Stimulated activated naive CD8-positive, alpha-beta T cell treated with anti-CD3 and anti-CD28 coated beads, Interleukin-15, Interleukin-2, amounts not matched to agents 100 ng/mL and 50 ng/mL, for 24 hours (primary cell): ENCODE data around the gene USH1G.

Source experiments
- H3K27ac Mint-ChIP-seq: one replicate; pipeline ENCODE4 v1.8.0; 2021; ENCODE audit warnings: mild to moderate bottlenecking, mixed read lengths
- H3K27me3 Mint-ChIP-seq: one replicate; pipeline ENCODE4 v1.8.0; 2021; ENCODE audit warnings: mixed read lengths
- H3K36me3 Mint-ChIP-seq: one replicate; pipeline ENCODE4 v1.8.0; 2021; ENCODE audit warnings: low read depth, mixed read lengths
- H3K4me1 Mint-ChIP-seq: one replicate; pipeline ENCODE4 v1.8.0; 2021; ENCODE audit warnings: low read depth, mixed read lengths
- H3K4me3 Mint-ChIP-seq: one replicate; pipeline ENCODE4 v1.8.0; 2021; ENCODE audit warnings: mild to moderate bottlenecking, mixed read lengths
- H3K9me3 Mint-ChIP-seq: one replicate; pipeline ENCODE4 v1.8.0; 2021; ENCODE audit warnings: mixed read lengths

The USH1G gene

DNA sequence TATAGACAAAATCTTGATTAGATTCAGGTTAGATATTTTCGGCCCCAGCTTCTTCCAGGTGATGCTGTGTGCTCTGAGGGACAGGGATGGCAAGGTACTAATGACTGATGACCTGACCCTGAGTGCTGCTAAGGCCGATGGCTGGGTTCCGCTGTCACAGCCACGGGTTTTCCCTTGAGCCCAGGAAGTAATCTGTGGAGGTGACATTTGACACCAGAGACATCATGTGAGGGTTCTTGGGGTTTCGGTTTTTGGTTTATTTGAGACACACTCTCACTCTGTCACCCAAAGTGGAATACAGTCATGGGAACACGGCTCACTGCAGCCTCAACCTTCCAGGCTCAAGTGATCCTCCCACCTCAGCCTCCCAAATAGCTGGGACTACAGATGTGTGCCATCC, 22.5 kb upstream of the USH1G start:
- Mint-ChIP-seq H3K27me3 (peaks cover 14% of the 10 kb centered on the region), H3K36me3 (no peaks in the 10 kb centered on the region), H3K4me1 (no peaks in the 10 kb centered on the region), H3K27ac (no peak overlapping the region), H3K9me3 (no peaks in the 10 kb centered on the region), H3K4me3 (no peak overlapping the region)

DNA sequence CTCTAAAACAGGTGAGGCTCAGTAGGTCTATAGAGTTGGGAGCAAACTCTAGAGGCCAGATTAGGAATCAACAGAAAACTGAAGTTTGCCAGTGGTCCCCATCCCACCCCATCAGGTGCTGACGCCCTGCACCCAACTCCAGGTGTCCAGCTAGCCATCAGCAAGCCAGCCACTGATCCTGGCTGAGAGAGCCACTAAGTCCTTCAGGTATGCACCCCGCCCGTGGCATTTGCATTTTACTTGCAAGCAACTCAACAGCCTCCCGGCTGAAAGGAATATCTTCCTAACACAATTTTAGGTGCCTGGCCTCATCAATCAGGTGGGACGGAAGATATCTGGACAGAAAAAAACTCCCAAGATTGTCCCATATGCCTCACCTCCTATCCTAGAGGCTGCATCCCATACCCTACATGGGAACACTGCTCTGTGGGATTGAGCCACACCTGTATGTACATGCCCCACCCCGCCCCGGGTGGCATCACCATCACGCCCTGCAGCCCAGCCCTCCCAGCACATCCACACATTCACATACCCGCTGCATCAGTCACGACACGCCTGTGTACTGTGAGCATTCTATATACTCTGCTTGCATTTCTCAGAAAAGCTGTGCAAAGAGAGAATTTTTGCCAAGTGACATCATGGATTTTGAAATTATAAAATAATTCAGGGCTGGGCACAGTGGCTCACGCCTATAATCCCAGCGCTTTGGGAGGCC, 20.9 kb upstream of the USH1G start:
- Mint-ChIP-seq H3K9me3 (no peaks in the 10 kb centered on the region), H3K27ac (no peak overlapping the region), H3K27me3 (peaks cover 22% of the 10 kb centered on the region), H3K36me3 (no peaks in the 10 kb centered on the region), H3K4me1 (no peaks in the 10 kb centered on the region), H3K4me3 (no peak overlapping the region)

DNA sequence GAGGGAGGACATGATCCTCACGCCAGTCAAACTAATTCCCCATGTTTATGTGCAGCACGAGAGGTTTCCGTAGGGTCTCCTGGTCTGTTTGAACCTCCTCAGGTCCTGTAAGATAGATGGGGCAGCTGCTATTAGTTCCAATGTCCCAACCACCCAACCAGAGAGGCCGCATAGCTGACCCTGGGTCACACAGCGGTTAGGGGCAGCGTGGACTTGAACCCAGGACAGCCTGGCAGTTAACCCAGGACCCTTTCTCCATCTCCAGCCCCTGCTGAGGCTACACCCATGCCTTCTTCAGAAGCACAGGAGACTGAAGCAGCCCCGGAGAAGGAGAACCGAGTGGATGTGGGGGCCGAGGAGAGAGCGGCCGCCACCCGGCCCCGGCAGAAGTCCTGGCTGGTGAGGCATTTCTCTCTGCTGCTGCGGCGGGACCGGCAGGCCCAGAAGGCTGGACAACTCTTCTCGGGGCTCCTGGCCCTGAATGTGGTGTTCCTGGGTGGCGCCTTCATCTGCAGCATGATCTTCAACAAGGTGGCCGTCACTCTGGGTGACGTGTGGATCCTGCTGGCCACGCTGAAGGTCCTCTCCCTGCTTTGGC, 18.2 kb upstream of the USH1G start:
- no peak overlapping the region for H3K4me3 Mint-ChIP-seq
- no peak overlapping the region for H3K27ac Mint-ChIP-seq
- no peaks in the 10 kb centered on the region for H3K36me3 Mint-ChIP-seq
- no peaks in the 10 kb centered on the region for H3K4me1 Mint-ChIP-seq
- peaks cover 48% of the 10 kb centered on the region for H3K27me3 Mint-ChIP-seq
- H3K9me3 Mint-ChIP-seq, result no peaks in the 10 kb centered on the region

DNA sequence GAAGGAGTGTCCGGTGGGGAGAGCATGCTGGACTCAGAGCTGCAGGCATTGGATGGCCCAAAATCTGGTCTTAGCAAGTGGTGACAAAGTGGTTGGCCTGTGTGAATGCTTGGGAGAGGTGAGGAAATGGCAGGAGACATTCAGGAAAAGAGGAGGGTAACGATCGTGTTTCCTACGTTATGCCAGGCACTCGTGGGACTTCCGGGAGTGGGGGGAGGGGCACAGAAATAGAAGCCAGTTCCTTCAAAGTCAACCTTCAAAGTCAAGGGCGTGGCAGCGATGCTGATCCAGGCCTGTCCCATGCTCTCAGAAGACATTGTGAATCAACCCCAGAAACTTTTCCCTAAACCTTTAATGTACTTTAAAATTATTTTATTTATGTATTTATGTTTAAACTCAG, 16.5 kb upstream of the USH1G start:
- Mint-ChIP-seq H3K9me3 (no peaks in the 10 kb centered on the region), H3K4me3 (no peak overlapping the region), H3K27me3 (peaks cover 52% of the 10 kb centered on the region), H3K4me1 (no peaks in the 10 kb centered on the region), H3K27ac (no peak overlapping the region), H3K36me3 (no peaks in the 10 kb centered on the region)

DNA sequence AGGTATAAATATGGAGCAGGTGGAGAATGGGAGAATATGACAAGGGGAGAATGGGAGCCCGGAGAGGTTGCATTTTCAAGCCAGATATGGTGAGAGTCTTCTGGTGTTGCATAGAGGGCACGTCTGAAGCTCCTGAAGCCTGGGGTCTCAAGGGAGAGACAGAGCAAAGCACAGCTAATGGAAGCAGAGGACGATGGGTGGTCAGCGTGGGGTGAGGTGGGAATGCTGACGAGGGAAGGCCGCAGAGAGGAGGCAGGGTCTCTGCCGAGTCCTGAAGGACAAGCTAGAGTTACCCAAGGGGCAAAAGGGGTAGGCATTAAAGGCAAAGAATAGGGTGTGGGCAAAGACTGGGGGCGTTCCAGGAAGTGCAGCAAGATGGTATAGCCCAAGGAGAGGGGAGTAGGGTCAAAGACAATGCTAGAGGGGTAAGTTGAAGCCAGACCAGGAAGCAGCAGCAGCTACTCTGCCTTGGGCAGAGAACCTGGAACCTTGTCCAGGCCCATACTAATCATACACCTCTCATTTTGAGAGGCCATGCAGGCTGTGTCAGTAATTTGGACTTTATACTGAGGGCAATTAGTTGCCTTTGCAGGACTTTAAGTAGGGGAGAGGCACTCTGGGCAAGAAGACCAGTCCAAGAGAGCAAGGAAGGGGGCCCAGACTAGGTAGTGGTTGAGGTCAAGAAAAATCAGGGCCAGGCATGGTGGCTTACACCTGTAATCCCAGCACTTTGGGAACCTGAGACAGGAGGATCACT, 15.3 kb upstream of the USH1G start:
- H3K4me1 Mint-ChIP-seq, result no peaks in the 10 kb centered on the region
- no peak overlapping the region for H3K27ac Mint-ChIP-seq
- H3K4me3 Mint-ChIP-seq, result no peak overlapping the region
- no peaks in the 10 kb centered on the region for H3K36me3 Mint-ChIP-seq
- H3K9me3 Mint-ChIP-seq, result no peaks in the 10 kb centered on the region
- peaks cover 57% of the 10 kb centered on the region for H3K27me3 Mint-ChIP-seq

DNA sequence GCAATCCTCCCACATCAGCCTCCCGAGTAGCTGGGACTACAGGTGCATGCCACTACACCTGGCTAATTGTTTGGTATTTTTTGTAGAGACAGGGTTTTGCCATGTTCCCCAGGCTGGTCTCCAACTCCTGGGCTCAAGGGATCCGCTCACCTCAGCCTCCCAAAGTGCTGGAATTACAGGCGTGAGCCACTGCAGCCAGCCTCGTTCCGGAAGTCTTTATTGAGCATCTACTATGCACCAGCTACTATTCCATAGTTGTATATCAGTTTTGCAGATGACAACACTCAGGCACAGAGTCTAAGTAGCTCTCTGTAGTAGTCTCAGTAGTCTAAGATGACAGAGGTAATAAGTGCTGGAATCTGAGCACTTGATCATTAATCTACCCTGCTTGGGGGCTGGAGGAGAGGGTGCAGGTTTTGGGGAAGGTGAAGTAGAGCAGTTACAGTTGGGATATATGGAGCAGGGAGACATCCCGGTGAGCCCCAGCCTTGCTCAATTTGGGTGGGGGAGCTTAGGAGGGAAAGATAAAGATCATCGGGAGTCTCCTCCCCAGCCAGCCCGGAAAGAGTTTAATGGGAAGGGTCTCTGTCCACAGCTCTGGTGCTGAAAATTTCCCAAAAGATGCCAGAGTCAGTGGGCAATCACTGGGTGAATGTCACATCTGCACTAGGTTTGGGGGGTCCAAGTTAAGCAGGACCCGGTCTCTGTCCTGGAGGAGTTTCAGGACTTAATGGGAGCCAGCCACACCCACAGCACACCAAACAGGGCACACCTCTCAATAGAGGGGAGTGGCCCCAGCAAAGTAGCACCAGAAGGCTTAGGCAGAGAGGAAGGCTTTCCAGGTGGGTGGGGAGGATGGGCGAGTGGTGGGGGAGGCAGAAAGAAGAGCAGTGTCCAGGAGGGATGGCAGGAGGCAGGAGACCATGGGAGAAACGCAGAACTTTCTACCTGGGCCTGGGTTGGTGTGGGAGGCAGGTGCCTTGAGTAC, 14.3 kb upstream of the USH1G start:
- Mint-ChIP-seq H3K4me3 (no peak overlapping the region), H3K27ac (no peak overlapping the region)

DNA sequence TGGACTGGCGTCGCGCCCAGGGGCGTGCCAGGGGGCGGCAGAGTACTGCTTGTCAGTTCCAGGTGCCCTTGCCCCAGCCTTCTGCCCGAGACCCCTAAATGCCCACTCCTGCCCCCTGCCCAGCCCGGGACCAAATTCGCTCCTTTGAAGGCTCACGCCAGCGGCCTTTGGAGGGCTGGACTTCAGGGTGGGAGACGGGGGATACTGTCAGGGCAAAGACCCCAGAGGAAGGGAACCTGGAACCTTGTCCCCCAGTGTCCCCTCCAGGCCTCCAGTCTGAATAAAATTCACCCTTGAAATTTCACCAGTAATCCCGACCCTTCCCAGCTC, 13.4 kb upstream of the USH1G start:
- Mint-ChIP-seq H3K36me3 (no peaks in the 10 kb centered on the region), H3K9me3 (no peaks in the 10 kb centered on the region), H3K4me3 (no peak overlapping the region), H3K4me1 (no peaks in the 10 kb centered on the region), H3K27me3 (peaks cover 66% of the 10 kb centered on the region), H3K27ac (no peak overlapping the region)

More for the DNA sequence above, 14.3 kb upstream of the USH1G start:
- no peaks in the 10 kb centered on the region for H3K36me3 Mint-ChIP-seq
- H3K9me3 Mint-ChIP-seq, result no peaks in the 10 kb centered on the region
- peaks cover 66% of the 10 kb centered on the region for H3K27me3 Mint-ChIP-seq
- no peaks in the 10 kb centered on the region for H3K4me1 Mint-ChIP-seq

DNA sequence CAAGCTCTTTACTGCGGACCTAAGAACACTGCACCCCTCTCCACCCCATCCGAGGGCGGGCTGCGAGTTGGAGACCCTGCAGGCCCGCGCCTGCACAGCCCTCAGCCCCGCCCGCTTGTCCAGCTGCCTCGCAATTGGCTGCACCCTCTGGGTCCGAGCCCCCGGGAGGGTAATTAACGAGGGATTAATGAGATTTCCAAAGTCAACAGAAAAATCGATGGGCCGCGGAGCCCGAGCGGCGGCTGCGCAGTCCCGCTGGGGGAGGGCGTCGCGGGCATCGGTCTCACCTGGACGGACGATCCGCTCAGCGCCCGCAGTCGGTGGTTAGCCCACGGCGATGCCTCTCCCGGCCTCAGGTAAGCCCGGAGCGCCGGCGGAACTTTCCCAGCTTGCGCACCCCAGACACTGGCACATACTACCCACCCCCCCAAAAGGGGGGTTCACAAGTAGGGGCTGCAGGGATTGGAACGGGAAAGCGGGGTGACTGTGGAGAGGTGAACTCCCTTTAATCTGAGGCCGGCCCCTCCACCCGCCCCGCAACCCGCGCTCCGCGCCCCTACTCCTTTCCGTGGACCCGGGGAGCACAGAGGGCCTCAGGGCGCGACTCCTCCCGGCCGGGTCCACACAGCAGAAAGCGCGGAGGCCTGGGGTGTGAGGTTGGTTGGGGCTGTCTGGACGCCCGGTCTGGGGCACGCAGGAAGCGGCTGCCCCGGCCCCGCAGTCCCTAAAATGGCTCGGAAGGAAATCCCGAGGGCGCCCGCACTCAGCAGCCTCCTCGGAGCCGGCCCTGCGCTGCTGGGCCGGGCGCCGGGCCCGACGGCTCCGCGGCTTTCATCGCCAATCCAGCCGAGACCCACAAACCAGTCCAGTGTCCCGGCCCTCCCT, 12.8 kb upstream of the USH1G start, which contains the start of gene OTOP3:
TSS of gene OTOP3 (plus strand) at position 314 of the 885 bp plus-strand sequence. CDS start at position 338, 24 bp downstream.
- H3K27ac Mint-ChIP-seq, result no peak within 1 kb of the TSS

DNA sequence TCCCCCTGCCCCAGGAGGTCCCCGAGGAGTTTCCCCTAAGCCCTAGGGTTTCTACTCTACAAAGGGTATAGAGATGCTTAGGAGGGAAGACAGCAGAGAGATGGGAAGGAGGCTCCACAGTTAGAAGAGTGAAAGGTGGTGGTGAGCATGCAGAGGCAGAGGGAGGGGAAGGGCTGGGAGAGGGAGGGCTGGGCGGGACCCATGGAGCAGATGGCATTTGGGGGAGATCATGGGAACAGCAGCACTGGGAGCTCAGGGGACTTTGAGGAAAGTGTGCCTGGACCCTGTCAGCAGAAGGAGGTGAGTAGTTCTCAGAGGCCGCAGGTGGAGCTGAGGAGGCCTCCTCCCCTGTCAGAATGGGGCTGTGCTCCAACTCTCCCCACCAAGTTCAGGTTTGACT, 12.0 kb upstream of the USH1G start:
- no peaks in the 10 kb centered on the region for H3K4me1 Mint-ChIP-seq
- H3K27ac Mint-ChIP-seq, result no peak overlapping the region
- peaks cover 74% of the 10 kb centered on the region for H3K27me3 Mint-ChIP-seq
- H3K4me3 Mint-ChIP-seq, result no peak overlapping the region
- no peaks in the 10 kb centered on the region for H3K9me3 Mint-ChIP-seq
- H3K36me3 Mint-ChIP-seq, result no peaks in the 10 kb centered on the region

More for the DNA sequence above, 12.8 kb upstream of the USH1G start, which contains the start of gene OTOP3:
- no peaks in the 10 kb centered on the region for H3K4me1 Mint-ChIP-seq
- H3K9me3 Mint-ChIP-seq, result no peaks in the 10 kb centered on the region
- no peak within 1 kb of the TSS for H3K4me3 Mint-ChIP-seq
- H3K27me3 Mint-ChIP-seq, result peaks cover 70% of the 10 kb centered on the region
- no peaks in the 10 kb centered on the region for H3K36me3 Mint-ChIP-seq

DNA sequence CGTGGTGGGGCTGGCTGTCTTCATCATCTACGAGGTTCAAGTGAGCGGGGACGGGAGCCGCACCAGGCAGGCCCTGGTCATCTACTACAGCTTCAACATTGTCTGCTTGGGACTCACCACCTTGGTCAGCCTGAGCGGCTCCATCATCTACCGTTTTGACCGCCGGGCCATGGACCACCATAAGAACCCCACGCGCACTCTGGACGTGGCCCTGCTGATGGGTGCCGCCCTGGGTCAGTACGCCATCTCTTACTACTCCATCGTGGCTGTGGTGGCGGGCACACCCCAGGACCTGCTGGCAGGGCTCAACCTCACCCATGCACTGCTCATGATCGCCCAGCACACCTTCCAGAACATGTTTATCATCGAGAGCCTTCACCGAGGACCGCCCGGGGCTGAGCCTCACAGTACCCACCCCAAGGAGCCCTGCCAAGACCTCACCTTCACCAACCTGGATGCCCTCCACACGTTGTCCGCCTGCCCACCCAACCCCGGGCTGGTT, 7.5 kb upstream of the USH1G start:
- H3K4me3 Mint-ChIP-seq, result no peak overlapping the region
- H3K4me1 Mint-ChIP-seq, result no peaks in the 10 kb centered on the region
- H3K27ac Mint-ChIP-seq, result no peak overlapping the region
- H3K9me3 Mint-ChIP-seq, result no peaks in the 10 kb centered on the region
- peaks cover 71% of the 10 kb centered on the region for H3K27me3 Mint-ChIP-seq
- H3K36me3 Mint-ChIP-seq, result no peaks in the 10 kb centered on the region

DNA sequence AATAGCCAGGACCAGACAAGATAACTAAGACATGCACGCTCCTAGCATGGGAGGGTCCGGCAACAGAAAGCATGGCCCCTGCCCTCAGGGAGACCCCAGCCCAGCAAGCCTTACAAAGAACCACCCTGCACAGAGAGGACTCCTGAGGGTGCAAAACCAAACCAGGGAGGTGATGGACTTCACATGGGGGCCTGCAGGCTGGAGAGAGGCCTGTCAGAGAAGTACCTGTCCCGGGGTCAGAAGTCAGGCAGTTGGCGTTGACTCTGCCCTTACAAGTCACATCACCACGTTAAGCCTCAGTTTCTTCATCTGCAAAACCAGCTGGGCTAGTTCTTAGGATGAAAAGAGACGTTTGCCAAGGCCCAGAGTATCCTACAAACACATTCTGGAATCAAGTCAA, 5.7 kb upstream of the USH1G start:
- Mint-ChIP-seq H3K4me3 (no peak overlapping the region), H3K4me1 (no peaks in the 10 kb centered on the region), H3K36me3 (no peaks in the 10 kb centered on the region), H3K9me3 (no peaks in the 10 kb centered on the region), H3K27ac (no peak overlapping the region), H3K27me3 (peaks cover 78% of the 10 kb centered on the region)

DNA sequence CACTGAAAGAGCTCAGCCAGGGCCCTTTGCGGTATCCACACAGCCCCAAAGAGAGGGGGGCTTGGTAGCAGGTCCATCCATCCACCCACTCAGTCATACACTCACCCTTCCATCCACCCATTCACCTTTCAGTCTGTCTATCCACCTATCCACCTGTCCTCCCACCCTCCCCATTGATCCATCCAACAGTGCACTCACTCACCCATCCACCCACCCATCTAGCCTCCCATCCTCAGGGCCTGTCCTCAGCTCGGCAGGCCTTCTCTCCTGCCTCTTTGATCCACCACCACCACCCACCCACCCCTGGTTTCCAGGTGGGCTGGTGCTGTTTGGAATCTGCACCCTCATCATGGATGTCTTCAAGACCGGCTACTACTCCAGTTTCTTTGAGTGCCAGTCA, 2.2 kb upstream of the USH1G start:
- H3K4me1 Mint-ChIP-seq, result no peaks in the 10 kb centered on the region
- H3K4me3 Mint-ChIP-seq, result no peak overlapping the region
- no peak overlapping the region for H3K27ac Mint-ChIP-seq
- H3K36me3 Mint-ChIP-seq, result no peaks in the 10 kb centered on the region
- H3K9me3 Mint-ChIP-seq, result no peaks in the 10 kb centered on the region
- H3K27me3 Mint-ChIP-seq, result peaks cover 58% of the 10 kb centered on the region

DNA sequence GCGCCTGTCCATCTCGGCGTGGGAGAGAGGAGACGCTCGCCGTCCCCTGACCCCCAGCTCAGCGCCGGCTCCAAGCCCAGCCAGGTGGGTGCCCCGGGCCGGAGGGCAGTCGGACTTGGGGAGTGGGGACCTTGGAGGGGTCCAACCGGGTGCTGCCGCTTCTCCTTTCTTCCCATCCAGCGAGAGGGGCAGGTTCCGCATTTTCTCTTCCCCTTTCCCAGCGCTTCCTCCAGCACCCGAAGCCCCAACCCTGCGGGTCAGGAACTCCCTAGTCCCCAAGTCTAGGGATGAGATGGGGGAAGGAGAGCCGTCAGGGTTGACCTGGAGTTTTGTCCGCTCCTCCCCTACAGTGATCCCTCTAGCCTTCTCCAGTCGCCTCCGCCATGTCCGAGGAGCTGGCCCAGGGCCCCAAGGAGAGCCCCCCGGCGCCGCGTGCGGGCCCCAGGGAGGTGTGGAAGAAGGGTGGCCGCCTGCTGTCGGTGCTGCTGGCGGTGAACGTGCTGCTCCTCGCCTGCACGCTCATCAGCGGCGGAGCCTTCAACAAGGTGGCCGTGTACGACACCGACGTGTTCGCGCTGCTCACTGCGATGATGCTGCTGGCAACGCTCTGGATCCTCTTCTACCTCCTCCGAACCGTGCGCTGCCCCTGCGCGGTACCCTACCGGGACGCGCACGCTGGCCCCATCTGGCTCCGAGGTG, 1.3 kb upstream of the USH1G start, which contains the start of gene OTOP2:
TSS of gene OTOP2 (plus strand) at position 24 of the 699 bp plus-strand sequence. CDS start at position 384, 360 bp downstream.
- Mint-ChIP-seq H3K36me3 (no peaks in the 10 kb centered on the region), H3K4me3 (no peak within 1 kb of the TSS), H3K27me3 (peaks cover 51% of the 10 kb centered on the region), H3K9me3 (no peaks in the 10 kb centered on the region), H3K4me1 (no peaks in the 10 kb centered on the region), H3K27ac (no peak within 1 kb of the TSS)
